K562 (cell line): ENCODE results near the gene SAMD9L. TPM values are rescaled to one million over a fixed set of nuclear protein-coding genes. Genes with fewer than 3 reads are reported as not detected.

ENCODE experiments used
- ATAC-seq: fragments of 200-7000 bp; cut with Tn5 transposase; 3 replicates; pipeline ENCODE4 v1.9.1; 2020; ENCODE audit warnings: moderate library complexity
- BruUV-seq: library from RNA; stranded (reverse); fragments of 400-500 nt; replicated peaks from 2 replicates; lab custom pipeline; 2021; lab: Mats Ljungman, UMichigan
- CTCF ChIA-PET: fragments of 300-600 bp; formaldehyde crosslinking; extraction: SDS; loops from one replicate; lab custom pipeline; 2021; ENCODE audit warnings: low intra/inter-chr PET ratio; lab: Yijun Ruan, JAX
- POLR2A ChIA-PET: fragments of 300-600, 350-650 bp; sonication (Branson Sonifier 250); formaldehyde crosslinking; extraction: SDS; loops from one replicate; lab custom pipeline; 2021; ENCODE audit warnings: antibody characterized with exemption, inconsistent platforms; lab: Yijun Ruan, JAX
- DNase-seq, 4 experiments: peaks; one replicate each; pipeline versions ENCODE4 v3.0.0 to v3.0.0-alpha.2; 2011 to 2018; ENCODE audit warnings: low spot score in 3 of 4, mixed read lengths in 3 of 4; ENCODE audit errors: extremely low read depth in 1 of 4
- FAIRE-seq: peaks from 2 replicates; lab custom pipeline; 2011; peaks lifted over from hg19 to GRCh38; lab: Jason Lieb, UNC
- H2AFZ ChIP-seq: 2 replicates; pipeline ENCODE4 v1.6.0; 2011; ENCODE audit warnings: low read depth, low read length, control low read depth, inconsistent platforms
- H3K27ac ChIP-seq: fragments of 200-600 bp; 3 replicates; pipeline ENCODE4 v1.8.0; 2011; ENCODE audit warnings: low read depth, mild to moderate bottlenecking, control low read depth, inconsistent platforms, low read length, moderate library complexity, mixed read lengths; ENCODE audit errors: extremely low read depth
- H3K27me3 ChIP-seq, 2 experiments: fragments of 300-600 bp in 1 of 2; 2 replicates in 1 of 2; 3 replicates in 1 of 2; pipeline versions ENCODE4 v1.6.0 to v1.8.0; 2011; ENCODE audit warnings: inconsistent platforms in 2 of 2, low read length in 2 of 2, mild to moderate bottlenecking in 1 of 2, mixed read lengths in 1 of 2, moderate library complexity in 1 of 2; ENCODE audit not compliant: control insufficient read depth in 2 of 2, insufficient read depth in 2 of 2
- H3K36me3 ChIP-seq: fragments of 300-600 bp; 3 replicates; pipeline ENCODE4 v1.8.0; 2011; ENCODE audit warnings: mild to moderate bottlenecking, low read length, inconsistent platforms; ENCODE audit not compliant: control insufficient read depth, insufficient read depth
- H3K4me1 ChIP-seq, 2 experiments: fragments of 200-600 bp in 1 of 2; replicated peaks in 1 of 2; 2 replicates in 1 of 2; 3 replicates in 1 of 2; pipeline versions ENCODE4 v1.5.1 to v1.8.0; 2011; ENCODE audit warnings: inconsistent platforms in 2 of 2, low read length in 2 of 2, mild to moderate bottlenecking in 1 of 2, mixed read lengths in 1 of 2, moderate library complexity in 1 of 2; ENCODE audit not compliant: control insufficient read depth in 2 of 2, insufficient read depth in 2 of 2
- H3K4me2 ChIP-seq: 2 replicates; pipeline ENCODE4 v1.6.1; 2011; ENCODE audit warnings: low read length, control low read depth, inconsistent platforms, mixed read lengths; ENCODE audit not compliant: insufficient read depth
- H3K4me3 ChIP-seq: fragments of 200-600 bp; sonication (generic), shearing (Covaris generic); 2 replicates; pipeline ENCODE4 v1.5.1; 2016; ENCODE audit warnings: control low read depth, inconsistent platforms
- H3K79me2 ChIP-seq: fragments of 200-600 bp; 3 replicates; pipeline ENCODE4 v1.8.0; 2011; ENCODE audit warnings: low read length, inconsistent platforms; ENCODE audit not compliant: control insufficient read depth, insufficient read depth
- H3K9ac ChIP-seq, 2 experiments: 2 replicates each; pipeline versions ENCODE4 v1.6.0 to v1.6.1; 2011; ENCODE audit warnings: low read depth in 2 of 2, low read length in 2 of 2, control low read depth in 1 of 2, inconsistent platforms in 1 of 2, mild to moderate bottlenecking in 1 of 2, mixed read lengths in 1 of 2; ENCODE audit not compliant: insufficient read depth in 1 of 2
- H3K9me1 ChIP-seq: one replicate; pipeline ENCODE4 v1.6.0; 2011; ENCODE audit warnings: inconsistent platforms, mild to moderate bottlenecking, low read length, moderate library complexity; ENCODE audit not compliant: control insufficient read depth, insufficient read depth
- H3K9me3 ChIP-seq: replicated peaks from 2 replicates; pipeline ENCODE4 v1.5.1; 2011; ENCODE audit warnings: low read depth, low read length, inconsistent platforms; ENCODE audit not compliant: control insufficient read depth, insufficient read depth
- H4K20me1 ChIP-seq: replicated peaks from 2 replicates; pipeline ENCODE4 v1.6.1; 2011; ENCODE audit warnings: low read length, inconsistent platforms, mixed read lengths; ENCODE audit not compliant: control insufficient read depth, insufficient read depth
- FOSL1 ChIP-seq: fragments of 200-800 bp; sonication (Bioruptor generic); conservative IDR thresholded peaks from 2 replicates; pipeline ENCODE4 v1.6.1; 2016; ENCODE audit warnings: missing genetic modification characterization, missing compliant biosample characterization
- PRPF4 ChIP-seq: fragments of 200-400 bp; formaldehyde crosslinking; IDR thresholded peaks from one replicate; pipeline ENCODE4 v1.6.1; 2017; ENCODE audit warnings: low read length, low read depth, mild to moderate bottlenecking; ENCODE audit not compliant: insufficient read depth, poor library complexity, severe bottlenecking
- RNF2 ChIP-seq: sonication (generic); IDR thresholded peaks from 2 replicates; pipeline ENCODE4 v1.6.1; 2016
- SMARCC2 ChIP-seq: fragments of 450-650 bp; IDR thresholded peaks from 2 replicates; pipeline ENCODE4 v1.6.1; 2017; ENCODE audit warnings: antibody characterized with exemption, moderate library complexity, mild to moderate bottlenecking, low read depth
- ZNF165 ChIP-seq: fragments of 250-450 bp; sonication (Bioruptor Pico); IDR thresholded peaks from 2 replicates; pipeline ENCODE4 v1.4.0; 2020; ENCODE audit warnings: borderline replicate concordance
- WGBS: fragments of 100-300 bp; shearing (Covaris generic); methylation state at CpG from one replicate; pipeline ENCODE4 v1.1.6; 2016; ENCODE audit warnings: low coverage, mixed read lengths; ENCODE audit not compliant: insufficient coverage; ENCODE audit errors: missing lambda C conversion rate; 5-methylcytosine and 5-hydroxymethylcytosine counted together
- in situ Hi-C: fragments of 300-500 bp; cut with MboI; formaldehyde crosslinking; loops from 4 replicates; pipeline ENCODE4 v1.15.0; 2018; ENCODE audit warnings: inconsistent platforms, mixed read lengths
- intact Hi-C: fragments of 100-400 bp; cut with micrococcal nuclease; formaldehyde crosslinking; loops from 2 replicates; pipeline ENCODE4 v1.14.2; 2022
- polyA plus RNA-seq, 8 experiments: library from polyadenylated mRNA; depleted of rRNA in 4 of 8; stranded (reverse) in 5 of 8; unstranded in 3 of 8; fragments of >200 nt; fragmentation: Nextera tagmentation in 2 of 8; fragmentation: Illumina TruSeq in 1 of 8; extraction: Ambion mirVana in 2 of 8; extraction: Trizol in 1 of 8; gene quantifications; 2 replicates each; pipeline versions ENCODE4 v1.2.1 to v1.2.3, GENCODE V29; 2011 to 2014; ENCODE audit warnings: inconsistent platforms in 1 of 8, missing spikeins in 1 of 8
- total RNA-seq, 7 experiments: library from RNA; depleted of rRNA in 6 of 7; stranded (reverse); fragments of >200 nt in 6 of 7; fragmentation: Illumina TruSeq in 2 of 7; extraction: Trizol in 2 of 7; gene quantifications; 2 replicates each; pipeline versions ENCODE4 v1.2.1 to v1.2.3, GENCODE V29; 2011 to 2021; ENCODE audit warnings: low replicate concordance in 1 of 7
- TF ChIP-seq, protein P1 (sequence below): sonication (generic); IDR thresholded peaks from 2 replicates; pipeline ENCODE4 v1.6.1; 2016

SAMD9L gene
- total and polyA plus RNA-seq, 9 of the 15 experiments (the other 6 are each of a cell fraction or from before 2014, with no cell fraction given) = 0.15 to 1.0 (median 0.48) TPM

GRCh38 chr7:93117327-93117726 is 30.9 kb downstream of the SAMD9L start (continued):
- TF ChIP-seq SMARCC2 (no peak), RNF2 (no peak)

DNA sequence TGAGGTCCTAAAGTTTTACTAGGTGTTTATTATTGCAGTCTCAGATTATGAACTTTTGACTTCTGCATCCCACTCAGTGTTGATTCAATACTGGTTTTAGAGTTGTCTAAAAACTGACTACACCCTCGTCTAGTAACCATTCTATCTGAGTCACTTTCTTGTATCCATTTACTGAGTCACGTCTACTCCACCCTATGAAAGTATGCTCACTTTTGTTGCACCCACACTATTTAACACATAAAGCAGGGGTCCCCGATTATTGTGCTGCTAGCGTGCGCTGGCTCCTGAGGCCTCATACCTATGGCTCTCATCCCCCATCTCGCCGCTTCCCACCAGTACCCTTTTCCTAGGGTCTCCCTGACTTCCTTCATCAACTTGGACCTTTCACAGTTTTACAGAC is 32.4 kb downstream of the SAMD9L start:
- Histone ChIP-seq H3K79me2 (no peaks in the 10 kb centered on the region), H3K9me3 (no peaks in the 10 kb centered on the region), H3K9ac (no peak overlapping the region), H3K4me2 (peak overlapping the region; percentile 44; the same call in 1 of the 2 replicates), H3K27me3 (no peaks in the 10 kb centered on the region), H3K4me1 (no peaks in the 10 kb centered on the region; a peak in 2 of 5 replicates), H3K9me1 (no peaks in the 10 kb centered on the region), H2AFZ (peak overlapping the region; percentile 23; the same call in 1 of the 2 replicates), H3K4me3 (no peak overlapping the region), H3K27ac (no peak overlapping the region), H4K20me1 (no peaks in the 10 kb centered on the region), H3K36me3 (no peaks in the 10 kb centered on the region)
- in situ Hi-C loops (no loop called here), intact Hi-C loops (no loop called here)
- POLR2A ChIA-PET = no interaction called here
- 19% methylated on average over 7 of the region's 7 CpGs for WGBS
- TF ChIP-seq, protein P1, sequence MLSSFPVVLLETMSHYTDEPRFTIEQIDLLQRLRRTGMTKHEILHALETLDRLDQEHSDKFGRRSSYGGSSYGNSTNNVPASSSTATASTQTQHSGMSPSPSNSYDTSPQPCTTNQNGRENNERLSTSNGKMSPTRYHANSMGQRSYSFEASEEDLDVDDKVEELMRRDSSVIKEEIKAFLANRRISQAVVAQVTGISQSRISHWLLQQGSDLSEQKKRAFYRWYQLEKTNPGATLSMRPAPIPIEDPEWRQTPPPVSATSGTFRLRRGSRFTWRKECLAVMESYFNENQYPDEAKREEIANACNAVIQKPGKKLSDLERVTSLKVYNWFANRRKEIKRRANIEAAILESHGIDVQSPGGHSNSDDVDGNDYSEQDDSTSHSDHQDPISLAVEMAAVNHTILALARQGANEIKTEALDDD = peak; percentile 29; the same call in 1 of the 2 replicates
- no peak for TF ChIP-seq PRPF4
- TF ChIP-seq ZNF165 (CRISPR knock-in tag) = no peak
- TF ChIP-seq FOSL1 (tag) = peak; percentile 54
- peak in 3 of 4 experiments; percentile 7 to 13 (median 13) for DNase-seq
- no peak for FAIRE-seq
- no TSS peak for BruUV-seq
- CTCF ChIA-PET = interaction anchor here (1.1 kb wide), 1 partner anchor 112 kb away, joined by 3 read pairs; no protein-coding TSS in a partner anchor
- peak; percentile 43 for ATAC-seq
